Measurements from ENCODE around the gene ARFGEF3. TPM values are rescaled to one million over a fixed set of nuclear protein-coding genes. Genes with fewer than 3 reads are reported as not detected.
"Not testable (repeated sequence)": the region's sequence is repeated elsewhere in the genome, so short reads cannot be mapped to it uniquely, and the experiment has no call there.

Gene ARFGEF3, protein sequence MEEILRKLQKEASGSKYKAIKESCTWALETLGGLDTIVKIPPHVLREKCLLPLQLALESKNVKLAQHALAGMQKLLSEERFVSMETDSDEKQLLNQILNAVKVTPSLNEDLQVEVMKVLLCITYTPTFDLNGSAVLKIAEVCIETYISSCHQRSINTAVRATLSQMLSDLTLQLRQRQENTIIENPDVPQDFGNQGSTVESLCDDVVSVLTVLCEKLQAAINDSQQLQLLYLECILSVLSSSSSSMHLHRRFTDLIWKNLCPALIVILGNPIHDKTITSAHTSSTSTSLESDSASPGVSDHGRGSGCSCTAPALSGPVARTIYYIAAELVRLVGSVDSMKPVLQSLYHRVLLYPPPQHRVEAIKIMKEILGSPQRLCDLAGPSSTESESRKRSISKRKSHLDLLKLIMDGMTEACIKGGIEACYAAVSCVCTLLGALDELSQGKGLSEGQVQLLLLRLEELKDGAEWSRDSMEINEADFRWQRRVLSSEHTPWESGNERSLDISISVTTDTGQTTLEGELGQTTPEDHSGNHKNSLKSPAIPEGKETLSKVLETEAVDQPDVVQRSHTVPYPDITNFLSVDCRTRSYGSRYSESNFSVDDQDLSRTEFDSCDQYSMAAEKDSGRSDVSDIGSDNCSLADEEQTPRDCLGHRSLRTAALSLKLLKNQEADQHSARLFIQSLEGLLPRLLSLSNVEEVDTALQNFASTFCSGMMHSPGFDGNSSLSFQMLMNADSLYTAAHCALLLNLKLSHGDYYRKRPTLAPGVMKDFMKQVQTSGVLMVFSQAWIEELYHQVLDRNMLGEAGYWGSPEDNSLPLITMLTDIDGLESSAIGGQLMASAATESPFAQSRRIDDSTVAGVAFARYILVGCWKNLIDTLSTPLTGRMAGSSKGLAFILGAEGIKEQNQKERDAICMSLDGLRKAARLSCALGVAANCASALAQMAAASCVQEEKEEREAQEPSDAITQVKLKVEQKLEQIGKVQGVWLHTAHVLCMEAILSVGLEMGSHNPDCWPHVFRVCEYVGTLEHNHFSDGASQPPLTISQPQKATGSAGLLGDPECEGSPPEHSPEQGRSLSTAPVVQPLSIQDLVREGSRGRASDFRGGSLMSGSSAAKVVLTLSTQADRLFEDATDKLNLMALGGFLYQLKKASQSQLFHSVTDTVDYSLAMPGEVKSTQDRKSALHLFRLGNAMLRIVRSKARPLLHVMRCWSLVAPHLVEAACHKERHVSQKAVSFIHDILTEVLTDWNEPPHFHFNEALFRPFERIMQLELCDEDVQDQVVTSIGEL (N-terminal part only)
- total RNA-seq, result 2.6 TPM
- long read RNA-seq, partial matches to known transcripts, result 0 of 2 reads
- long read RNA-seq, other reads (novel, unspliced or antisense), result 2 of 2 reads

DNA sequence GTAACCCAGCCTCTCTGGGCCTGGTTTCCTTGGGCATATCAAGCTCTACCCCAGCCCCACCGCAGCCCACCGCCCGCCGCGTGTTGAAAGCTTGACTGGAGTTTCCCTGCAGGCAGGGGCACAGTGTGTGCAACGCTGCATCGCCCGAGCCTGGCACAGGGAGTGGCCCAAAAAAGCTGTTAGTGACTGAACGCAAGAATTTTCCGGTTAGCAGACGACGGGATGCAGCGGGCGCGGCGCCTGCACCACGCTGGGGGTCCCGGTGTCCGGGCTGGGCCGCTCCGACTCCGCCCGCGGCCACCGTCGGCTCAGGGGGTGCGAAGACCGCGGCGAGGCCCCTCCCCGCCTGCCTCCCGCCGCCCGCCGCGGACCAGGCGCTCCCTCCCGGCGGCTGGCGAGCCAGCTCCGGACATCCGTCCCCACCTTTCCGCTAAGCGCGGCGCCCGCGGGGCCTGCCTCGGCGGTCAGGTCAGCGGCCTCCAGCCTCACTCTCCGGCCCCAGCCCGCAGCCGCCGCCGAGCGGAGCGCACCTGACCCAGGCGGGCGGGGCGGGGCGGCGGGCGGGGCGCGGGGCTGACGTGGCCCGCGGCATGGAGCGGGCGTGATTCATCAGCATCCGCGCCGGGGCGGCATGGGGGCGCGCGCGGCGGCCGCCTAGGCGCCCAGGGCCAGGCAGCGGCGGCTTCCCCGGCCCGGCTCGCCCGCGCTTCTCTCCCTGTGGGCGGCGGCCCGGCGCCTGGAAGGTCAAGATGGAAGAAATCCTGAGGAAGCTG is at the start of gene ARFGEF3:
Gene ARFGEF3 (plus strand): TSS at position 602 of the 773 bp plus-strand sequence. CDS start 148 bp downstream, at position 750.
- peak; percentile 90 for DNase-seq (ENCODE audit: low spot score)

DNA sequence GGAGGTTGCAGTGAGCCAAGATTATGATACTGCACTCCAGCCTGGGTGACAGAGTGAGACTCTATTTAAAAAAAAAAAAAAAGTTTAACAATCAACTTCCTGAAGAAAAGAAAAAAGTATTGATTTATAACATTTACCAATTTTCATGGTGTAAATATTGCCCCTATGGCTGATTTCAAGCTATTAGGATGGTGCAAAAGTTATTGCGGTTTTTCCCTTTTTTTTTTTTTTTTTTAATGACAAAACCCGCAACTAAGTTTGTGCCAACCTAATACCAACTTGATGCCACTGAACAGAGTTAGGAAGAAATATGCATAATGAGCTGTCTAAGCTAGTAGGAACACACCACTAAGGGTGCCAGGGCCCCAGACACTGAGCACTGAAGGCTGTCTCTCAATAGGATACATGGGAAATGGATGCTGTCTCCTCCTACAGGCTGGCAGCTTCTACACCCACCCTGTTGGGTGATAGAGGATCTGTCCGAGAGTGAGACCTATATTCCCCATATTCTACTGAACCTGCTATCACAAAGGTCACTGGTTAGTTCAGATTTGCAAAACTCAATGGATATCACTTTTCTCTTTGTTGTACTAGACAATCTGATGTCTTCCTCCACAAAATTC is 48.0 kb upstream of the ARFGEF3 start:
- DNase-seq (ENCODE audit: low spot score), result no peak

DNA sequence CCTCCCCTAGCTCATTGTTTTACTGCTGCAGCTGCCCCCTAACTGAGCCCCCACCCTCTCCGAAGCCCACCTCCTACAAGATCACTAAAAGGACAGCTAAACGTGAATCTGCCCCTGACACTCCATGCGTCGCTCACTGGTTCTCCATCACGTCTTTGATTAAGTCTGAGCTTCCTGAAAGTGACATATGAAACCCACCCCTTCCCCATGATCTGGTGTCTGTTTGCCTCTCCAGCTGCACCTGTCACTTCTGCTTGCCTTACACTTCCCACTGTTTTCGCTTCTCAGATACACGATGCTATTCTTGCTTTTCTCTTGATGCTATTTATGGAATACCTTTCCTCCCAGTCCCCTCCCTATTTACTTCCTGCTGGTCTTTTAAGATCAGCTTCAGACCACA is 46.5 kb upstream of the ARFGEF3 start:
- no peak for DNase-seq (ENCODE audit: low spot score)

DNA sequence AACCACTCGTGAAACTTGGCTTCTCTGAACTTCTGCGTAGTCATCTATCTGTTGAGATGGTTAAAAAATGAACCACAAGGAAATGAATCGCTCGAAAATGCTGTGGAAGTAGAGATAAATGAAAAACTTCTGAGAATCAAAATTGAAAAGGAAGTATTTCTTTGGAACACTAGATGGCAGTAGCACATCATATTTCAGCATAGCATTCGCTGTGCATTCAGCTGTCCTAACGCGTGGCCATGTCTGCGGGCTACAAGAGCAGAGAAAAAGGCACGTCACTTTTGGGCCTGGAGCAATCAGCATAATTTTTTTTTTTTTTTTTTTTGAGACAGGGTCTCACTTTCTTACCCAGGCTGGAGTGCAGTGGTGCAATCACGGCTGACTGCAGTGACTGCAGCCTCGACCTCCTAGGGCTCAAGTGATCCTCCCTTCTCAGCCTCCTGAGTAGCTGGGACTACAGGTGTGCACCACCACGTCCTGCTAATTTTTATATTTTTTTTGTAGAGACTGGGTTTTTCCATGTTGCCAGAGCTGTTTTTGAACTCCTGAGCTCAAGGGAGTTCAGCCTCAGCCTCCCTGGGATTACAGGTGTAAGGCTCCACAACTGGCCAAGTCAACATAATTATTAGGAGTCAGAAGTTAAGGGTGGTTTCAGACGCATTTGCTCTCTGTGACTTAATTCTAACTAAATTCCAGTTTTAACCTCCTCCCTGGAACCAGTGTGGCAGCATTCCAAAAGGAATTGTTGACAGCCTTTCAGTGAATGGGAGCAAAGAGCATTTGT is 45.7 kb upstream of the ARFGEF3 start:
- DNase-seq (ENCODE audit: low spot score), result no peak

DNA sequence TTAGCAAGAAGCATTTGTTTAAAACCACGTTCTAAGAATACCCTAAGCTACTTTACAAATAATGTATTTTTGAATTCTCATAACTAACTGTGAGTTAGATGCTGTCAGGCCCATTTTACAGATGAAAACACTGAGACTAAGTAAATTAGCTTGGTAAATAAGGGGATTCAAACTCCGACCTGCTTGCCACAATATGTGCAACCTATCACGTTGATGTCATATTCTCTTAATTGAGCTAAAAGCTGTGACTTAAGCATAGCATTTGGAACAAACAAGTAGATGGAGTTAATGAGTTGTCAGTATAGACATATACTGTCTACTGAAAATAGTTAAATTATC is 45.1 kb upstream of the ARFGEF3 start:
- DNase-seq (ENCODE audit: low spot score), result no peak

DNA sequence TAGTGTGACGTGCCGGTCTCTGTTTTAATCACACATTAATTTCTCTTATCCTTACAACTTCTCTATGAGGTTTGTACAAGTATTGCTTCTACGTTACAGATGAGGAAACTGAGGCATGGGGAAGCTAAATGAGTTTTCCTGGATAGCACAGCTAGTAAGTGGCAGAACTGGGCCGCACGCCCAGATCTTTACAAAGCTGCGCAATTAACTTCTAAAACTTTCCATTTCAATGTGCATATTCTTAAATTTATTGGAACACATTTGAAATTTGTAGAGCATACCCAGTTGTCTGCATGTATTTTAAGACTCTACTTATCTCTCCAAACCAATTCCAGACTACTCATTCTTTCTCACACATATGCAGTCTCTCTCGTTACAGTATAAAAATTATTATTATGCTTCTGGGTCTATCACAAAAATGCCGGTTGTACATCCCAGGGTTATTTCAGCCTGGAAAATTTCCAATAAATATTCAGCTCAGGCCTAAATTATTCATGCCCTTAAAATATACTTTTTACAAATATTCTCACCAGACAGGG is 44.3 kb upstream of the ARFGEF3 start:
- no peak for DNase-seq (ENCODE audit: low spot score)

DNA sequence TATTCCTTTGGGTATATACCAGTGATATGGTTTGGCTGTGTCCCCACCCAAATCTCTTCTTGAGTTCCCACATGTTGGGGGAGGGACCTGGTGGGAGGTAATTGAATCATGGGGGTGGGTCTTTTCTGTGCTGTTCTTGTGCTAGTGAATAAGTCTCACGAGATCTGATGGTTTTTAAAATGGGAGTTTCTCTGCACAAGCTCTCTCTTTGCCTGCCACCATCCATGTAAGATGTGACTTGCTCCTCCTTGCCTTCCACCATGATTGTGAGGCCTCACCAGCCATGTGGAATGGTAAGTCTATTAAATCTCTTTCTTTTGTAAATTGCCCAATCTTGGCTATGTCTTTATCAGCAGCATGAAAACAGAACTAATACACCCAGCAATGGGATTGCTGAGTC is 42.5 kb upstream of the ARFGEF3 start:
- DNase-seq (ENCODE audit: low spot score), result not testable (repeated sequence)

DNA sequence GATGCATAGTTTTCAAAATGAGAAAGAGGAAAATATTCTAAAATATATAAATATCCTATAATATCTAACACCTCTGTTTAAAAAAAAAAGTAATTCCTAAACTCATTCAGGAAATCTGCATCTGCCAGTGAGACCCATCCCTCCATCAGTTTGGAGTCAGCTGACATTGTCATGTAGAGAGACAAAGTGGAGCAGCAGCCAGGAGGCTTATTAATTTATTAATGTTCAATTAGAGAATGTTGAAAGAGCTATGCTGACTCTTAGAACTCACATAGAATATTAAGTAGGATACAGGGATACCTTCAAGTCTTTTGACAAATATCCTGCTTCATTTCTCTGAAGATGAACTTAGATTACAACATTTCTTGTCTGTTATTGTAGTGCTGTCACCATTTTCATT is 41.8 kb upstream of the ARFGEF3 start:
- DNase-seq (ENCODE audit: low spot score), result no peak

DNA sequence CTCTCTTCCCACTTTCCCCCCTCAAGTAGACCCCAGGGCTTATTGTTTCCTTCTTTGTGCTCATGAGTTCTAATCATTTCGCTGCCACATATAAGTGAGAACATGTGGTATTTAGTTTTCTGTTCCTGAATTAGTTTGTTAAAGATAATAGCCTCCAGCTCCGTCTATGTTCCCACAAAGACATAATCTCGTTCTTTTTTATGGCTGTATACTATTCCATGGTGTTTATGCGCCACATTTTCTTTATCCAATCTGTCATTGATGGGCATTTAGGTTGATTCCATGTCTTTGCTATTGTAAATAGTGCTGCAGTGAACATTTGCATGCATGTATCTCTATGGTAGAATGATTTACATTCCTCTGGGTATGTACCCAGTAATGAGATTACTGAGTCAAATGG is 37.6 kb upstream of the ARFGEF3 start:
- no peak for DNase-seq (ENCODE audit: low spot score)

DNA sequence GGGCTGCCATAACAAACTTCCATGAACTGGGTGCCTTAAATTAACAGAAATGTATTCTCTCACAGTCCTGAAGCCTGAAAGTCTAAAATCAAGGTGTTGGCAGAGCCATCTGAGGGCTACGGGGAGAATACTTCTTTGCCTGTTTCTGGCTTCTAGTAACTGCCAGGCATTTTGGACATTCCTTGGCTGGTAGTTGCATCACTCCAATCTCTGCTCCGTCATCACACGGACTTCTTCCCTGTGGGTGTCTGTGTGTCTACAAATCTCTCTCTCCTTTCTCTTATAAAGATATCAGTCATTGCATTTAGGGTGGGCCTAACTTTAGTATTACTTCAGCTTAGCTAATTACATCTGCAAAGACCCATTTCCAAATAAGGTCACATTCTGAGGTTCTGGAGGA is 33.6 kb upstream of the ARFGEF3 start:
- DNase-seq (ENCODE audit: low spot score), result no peak

DNA sequence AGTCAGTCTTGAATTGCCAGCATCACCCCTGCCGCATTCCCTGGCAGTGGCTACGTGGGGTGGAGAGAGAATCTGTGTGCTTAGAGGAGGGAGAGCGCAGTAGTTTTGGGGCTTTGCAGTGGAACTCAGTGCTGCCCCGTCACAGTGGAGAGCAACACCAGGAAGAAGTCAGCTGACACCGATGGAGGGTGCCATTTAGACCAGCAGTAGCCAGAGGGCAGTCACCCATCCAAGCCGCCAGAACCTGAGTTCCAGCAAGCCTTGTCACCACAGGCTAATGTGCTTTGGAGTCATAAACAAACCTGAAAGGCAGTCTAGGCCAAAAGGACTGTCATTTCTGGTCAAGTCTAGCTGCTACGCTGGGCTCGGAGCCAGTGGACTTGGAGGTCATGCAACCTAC is 32.5 kb upstream of the ARFGEF3 start:
- DNase-seq (ENCODE audit: low spot score), result no peak

DNA sequence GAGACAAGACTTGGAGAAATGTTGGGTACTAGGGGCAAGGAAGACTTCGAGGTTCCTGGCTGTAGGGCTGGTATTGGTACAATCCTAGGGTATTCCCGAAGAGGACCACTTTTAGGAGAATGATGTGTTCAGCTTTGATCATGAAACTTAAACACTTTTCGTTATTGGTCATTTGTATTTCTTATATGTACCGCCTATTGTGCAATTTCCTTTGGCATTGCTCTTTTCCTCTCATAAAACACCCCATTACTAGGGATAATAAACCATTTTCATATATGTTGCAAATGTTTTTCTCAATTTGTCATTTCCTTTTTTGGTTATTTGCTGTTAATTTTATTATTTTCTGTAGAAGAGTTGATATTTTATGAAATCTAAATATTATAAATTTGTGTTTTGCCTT is 18.9 kb upstream of the ARFGEF3 start:
- no peak for DNase-seq (ENCODE audit: low spot score)

DNA sequence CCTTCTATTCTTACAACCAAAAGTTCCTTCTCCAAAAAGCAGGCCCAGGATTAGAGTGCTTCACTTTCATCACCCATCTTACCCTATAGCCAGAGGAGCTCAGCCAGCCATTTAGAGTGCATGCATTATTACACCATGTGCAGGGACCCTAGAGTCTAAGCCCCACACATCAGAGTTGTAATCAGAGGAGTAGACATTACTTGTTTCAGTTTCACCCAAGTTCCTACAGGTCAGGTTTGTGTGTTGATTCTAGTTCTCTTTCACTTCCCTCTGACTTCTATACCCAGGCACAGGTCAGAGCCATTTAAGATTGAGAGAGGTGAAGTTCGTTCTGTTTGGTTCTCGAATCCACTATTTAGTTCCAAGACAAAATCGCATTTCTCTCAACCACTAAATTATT is 16.3 kb upstream of the ARFGEF3 start:
- no peak for DNase-seq (ENCODE audit: low spot score)

DNA sequence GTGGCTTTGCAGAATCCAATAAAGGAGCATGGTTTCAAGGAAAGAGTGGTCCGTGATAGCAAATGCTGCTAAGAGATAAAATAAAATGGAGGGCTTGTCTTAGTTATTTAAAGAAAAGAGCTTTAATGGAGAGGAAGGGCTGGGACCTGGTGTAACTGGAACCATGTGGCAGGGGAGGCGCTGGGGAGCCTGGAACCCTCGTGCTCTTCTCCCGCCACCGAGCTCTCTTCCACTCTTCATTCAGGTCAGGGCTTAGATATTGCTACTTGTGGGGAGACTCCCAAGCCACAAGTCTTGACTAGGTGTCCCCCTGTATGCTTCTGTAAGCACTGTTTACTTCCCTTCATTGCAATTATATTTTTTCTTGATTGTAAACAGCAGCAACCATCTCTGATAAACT is 15.2 kb upstream of the ARFGEF3 start:
- no peak for DNase-seq (ENCODE audit: low spot score)

DNA sequence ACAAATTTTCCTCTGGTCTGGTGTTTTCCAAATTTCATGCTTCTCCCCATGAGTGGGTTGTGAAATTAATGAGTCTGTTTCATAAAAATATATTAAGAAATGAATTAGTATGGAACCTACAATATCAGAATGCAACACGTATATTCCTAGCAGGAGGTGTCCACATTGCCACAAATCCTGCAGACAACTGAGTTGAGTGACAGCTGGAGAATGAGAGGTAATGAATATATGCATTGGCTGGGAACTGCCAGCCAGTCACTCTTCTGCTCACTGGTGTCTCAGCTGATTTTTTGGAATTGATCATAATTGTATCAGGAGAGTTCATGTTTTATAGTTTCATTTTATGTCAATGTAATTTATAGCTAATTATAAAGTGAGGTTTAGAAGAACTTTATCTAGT is 6.3 kb upstream of the ARFGEF3 start:
- DNase-seq (ENCODE audit: low spot score), result no peak

DNA sequence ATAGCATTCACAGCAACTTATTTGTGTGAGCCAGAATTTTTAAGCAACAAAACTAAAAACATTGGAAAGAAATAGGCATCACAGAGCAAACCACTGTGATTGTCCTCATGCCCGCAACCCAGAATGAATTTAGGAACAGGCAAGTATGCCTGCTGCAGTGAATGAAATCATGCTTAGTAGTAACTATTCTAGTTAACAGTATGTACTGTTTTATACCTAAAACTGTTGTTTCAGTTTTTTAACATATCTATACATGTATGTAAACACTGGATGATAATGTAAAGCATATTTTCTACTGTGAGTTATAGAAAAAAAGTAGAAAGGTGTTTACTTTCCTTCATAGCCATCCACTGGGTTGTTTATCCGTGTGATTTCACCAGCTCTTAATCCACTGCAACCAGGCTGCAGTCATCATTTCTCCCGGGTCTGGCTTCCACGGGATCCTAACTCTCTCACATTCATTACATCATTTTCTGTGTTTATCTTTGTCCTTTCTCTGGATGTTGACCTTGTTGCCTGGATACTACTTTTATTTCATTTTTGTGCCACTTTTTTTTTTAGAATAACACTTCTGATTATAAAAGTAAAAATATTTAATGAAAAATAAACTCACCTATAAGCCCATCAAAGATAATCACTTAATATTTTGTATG is 3.6 kb upstream of the ARFGEF3 start:
- DNase-seq (ENCODE audit: low spot score), result no peak

DNA sequence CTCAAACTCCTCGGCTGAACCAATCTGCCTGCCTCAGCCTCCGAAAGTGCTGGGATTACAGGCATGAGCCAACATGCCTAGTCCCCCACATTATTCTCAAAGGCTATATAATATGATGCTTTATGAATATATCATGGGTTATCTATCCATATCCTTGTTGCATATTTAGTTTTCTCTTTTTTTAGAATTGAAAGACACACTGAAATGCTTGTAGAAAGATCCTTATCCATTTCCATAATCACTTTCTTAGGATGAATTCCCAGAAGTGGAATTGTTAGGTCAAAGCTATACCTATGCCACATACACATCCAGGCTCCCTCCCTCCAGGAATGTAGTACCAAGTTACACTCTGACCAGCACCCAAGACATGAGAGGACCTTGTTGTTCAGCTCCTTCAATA is 2.5 kb upstream of the ARFGEF3 start:
- DNase-seq (ENCODE audit: low spot score), result no peak

DNA sequence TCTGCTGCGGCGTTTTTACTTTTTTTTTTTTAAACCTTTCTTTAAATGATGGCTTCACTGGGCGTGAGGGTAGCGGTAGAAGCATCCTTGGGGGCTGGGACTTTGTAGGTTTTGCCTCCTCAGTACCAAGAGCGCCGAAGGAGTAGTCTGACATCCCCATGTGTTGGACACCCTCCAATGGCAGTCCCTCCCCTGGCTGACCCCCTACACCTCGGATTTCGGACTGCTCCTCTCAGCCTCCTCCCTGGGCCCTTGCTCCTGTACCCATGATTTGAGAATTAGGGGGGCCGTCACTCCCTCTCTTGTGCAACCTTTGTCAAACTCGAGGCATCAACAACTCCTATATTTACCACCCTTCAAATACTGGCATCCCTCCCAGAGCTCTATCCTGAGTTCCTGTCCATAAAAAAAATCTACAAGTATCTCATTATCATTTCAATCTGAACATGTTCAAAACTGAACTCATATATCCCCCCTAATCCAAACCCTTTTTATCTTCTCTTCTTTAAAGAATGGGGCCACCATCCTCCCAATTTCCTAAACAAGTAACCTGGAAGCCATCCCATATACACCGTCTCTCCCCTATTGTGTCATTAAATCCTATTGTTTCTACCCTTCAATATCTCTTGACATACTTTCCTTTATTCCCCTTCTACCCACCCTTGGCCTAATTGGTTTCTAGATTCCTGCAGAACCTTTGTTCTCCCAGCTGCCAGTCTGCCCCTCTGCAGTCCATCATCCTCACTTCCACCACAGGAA is 1.2 kb upstream of the ARFGEF3 start:
- DNase-seq (ENCODE audit: low spot score), result no peak
